ENCODE measurements around the gene B4GALT3. TPM values are rescaled to one million over a fixed set of nuclear protein-coding genes. Genes with fewer than 3 reads are reported as not detected.

B4GALT3 gene
- total RNA-seq, 1 donor: 11.4 TPM

DNA sequence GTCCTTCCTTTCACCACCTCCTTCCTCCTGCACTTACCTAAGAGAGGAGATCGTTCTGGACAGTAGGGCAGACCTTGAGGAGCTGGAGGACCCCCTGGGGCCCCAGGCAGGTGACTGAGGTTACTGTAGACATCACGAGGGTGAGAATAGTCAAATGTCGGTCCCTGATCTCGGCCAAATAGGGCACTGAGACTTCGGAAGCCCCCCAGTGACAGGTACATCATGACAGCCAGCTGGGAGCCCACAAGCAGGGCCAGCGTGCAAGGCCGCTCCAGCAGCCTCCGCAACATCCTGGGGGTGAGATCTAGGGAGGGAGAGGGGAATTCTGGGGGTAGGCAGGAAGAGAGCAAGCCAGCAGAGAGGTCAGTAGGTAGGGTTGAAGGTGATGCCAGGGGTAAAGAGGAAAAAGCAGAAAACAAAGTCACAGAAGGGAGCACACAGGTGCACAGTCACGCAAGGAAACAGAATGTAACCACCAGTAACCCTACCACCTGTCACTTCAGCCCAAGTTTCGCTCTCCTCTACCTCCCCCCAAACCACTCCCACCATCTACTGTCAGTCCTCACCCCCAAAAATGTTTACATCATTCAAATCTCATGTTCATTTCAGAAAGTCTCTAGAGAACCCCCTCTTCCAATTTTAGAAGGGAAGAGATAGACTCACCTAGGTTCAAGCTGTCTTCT, 1.4 kb downstream of the B4GALT3 start:
- TF ChIP-seq, protein P1, sequence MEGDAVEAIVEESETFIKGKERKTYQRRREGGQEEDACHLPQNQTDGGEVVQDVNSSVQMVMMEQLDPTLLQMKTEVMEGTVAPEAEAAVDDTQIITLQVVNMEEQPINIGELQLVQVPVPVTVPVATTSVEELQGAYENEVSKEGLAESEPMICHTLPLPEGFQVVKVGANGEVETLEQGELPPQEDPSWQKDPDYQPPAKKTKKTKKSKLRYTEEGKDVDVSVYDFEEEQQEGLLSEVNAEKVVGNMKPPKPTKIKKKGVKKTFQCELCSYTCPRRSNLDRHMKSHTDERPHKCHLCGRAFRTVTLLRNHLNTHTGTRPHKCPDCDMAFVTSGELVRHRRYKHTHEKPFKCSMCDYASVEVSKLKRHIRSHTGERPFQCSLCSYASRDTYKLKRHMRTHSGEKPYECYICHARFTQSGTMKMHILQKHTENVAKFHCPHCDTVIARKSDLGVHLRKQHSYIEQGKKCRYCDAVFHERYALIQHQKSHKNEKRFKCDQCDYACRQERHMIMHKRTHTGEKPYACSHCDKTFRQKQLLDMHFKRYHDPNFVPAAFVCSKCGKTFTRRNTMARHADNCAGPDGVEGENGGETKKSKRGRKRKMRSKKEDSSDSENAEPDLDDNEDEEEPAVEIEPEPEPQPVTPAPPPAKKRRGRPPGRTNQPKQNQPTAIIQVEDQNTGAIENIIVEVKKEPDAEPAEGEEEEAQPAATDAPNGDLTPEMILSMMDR (IDR thresholded peaks at IDR 0.05; ENCODE audit: insufficient read depth, low read length): no peak
- no peak for DNase-seq (ENCODE audit: low read depth)
- no peak overlapping the region for H3K4me3 ChIP-seq (ENCODE audit: low read depth, low read length)

DNA sequence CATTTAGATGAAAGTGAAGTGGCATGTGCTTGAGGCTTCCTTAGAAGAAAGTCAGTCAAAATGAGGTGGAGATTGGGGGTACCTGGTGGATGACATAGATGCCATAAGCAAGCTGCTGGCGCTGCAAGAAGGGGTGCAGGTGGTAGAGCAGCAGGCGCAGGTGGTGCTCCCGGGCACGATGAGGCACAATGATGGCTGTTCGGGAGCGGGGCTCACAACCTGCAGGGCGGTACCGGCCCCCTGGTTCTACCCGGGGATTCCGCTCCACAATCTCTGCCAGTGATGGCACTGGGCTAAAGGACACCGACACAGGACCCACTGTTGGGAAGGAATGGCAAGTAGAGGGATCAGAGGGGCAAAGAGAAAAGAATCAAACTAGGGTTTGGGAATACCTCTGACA, 2.4 kb downstream of the B4GALT3 start:
- H3K4me3 ChIP-seq (ENCODE audit: low read depth, low read length): no peak overlapping the region
- DNase-seq (ENCODE audit: low read depth): no peak
- TF ChIP-seq, protein P1 (IDR thresholded peaks at IDR 0.05; ENCODE audit: insufficient read depth, low read length): no peak

DNA sequence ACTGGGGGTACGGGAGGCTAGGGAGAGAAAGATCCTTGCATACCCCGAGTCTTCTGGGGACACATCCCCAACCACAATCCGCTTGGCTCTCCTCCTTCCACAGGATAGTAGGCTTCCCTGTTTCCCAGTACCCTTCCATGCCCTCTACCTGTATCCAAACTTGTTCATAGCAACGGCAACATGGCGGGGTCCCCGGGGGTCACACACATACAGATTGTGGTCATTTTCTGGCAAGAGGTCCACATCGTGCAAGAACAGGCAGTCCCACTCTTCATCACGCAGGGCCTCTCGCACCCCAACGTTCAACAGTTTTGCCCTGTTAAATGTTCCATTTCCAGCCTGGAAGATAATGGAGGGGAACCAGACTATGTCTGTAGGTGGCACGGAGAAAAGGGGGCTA, 3.6 kb downstream of the B4GALT3 start:
- TF ChIP-seq, protein P1 (IDR thresholded peaks at IDR 0.05; ENCODE audit: insufficient read depth, low read length): no peak

DNA sequence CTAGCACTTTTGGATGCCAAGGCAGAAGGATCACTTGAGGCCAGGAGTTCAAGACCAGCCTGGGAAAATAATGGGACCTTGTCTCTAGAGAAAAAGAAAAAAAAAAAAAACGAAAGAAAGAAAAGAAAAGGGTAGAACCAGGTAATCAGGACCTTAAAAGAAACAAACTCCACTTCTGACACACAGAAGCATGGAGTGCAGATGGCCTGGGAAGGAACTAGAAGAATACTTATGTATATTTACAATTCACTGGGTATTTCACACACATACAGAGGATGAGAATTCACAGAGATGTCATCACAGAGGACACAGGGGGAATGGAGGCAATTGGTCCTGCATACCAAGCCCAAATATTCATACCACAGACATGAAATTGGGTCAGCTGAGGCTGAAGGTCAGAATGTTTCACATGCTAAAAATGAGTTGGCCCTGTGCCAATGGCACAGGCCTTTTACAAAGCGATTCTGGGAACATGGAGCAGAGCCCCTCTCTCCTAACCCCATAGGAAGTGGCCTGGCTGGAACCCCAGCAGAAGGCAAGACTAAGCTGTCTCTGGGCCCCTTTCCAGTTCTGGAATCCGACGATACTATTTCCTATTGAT, 4.4 kb downstream of the B4GALT3 start:
- TF ChIP-seq, protein P1 (IDR thresholded peaks at IDR 0.05; ENCODE audit: insufficient read depth, low read length): no peak
- no peak overlapping the region for H3K4me3 ChIP-seq (ENCODE audit: low read depth, low read length)

More for the DNA sequence above, 3.6 kb downstream of the B4GALT3 start:
- H3K4me3 ChIP-seq (ENCODE audit: low read depth, low read length): no peak overlapping the region
- no peak for DNase-seq (ENCODE audit: low read depth)

DNA sequence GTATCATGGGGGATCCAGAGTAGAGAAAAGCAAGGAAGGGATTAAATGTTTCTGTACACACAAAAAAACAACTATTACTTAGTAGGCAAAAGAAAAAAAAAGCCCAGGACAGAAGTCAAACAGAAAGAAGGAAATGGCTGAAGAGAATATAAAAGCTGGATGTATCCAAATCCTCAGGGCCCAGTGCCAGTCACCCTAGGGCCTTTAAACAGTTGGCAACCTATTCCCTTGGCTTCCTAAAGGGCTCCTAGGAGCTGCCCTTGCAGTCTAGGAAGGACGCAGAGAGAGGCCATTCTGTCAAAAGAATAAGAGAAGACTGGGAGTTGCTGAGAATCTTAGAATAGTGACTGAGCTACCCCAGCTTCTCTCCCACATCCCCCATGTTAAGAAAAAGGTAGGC, 5.0 kb downstream of the B4GALT3 start:
- TF ChIP-seq, protein P1 (IDR thresholded peaks at IDR 0.05; ENCODE audit: insufficient read depth, low read length): no peak
- H3K4me3 ChIP-seq (ENCODE audit: low read depth, low read length): no peak overlapping the region
- no peak for DNase-seq (ENCODE audit: low read depth)

More for the DNA sequence above, 4.4 kb downstream of the B4GALT3 start:
- peak; percentile 90 for DNase-seq (ENCODE audit: low read depth)

DNA sequence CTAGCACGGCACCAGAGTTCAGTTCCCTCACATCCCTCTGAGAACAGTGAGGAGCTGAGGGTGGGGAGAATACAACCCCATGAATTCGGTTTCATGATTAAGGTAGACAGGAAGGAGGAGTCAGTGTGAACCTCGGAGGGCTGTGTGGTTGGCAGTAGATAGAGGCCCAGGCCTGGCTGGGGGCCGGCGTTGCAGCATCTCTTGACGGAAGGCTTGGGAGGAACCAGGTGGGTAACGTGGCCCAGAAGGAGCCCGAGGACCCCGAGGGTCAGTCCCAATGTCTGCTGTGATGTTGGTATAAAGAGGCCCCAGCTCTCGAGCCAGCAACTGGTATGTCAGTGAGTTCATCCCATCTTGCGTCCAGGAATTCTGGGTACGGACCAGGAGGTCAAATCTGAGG, 5.6 kb downstream of the B4GALT3 start:
- TF ChIP-seq, protein P1 (IDR thresholded peaks at IDR 0.05; ENCODE audit: insufficient read depth, low read length): no peak
- DNase-seq (ENCODE audit: low read depth): no peak
- H3K4me3 ChIP-seq (ENCODE audit: low read depth, low read length): no peak overlapping the region
